ENCODE measurements around the gene RIMS3.

GRCh38 chr1:40583980-40584379 is 81.5 kb downstream of the RIMS3 start:
- TF ChIP-seq, protein P1, sequence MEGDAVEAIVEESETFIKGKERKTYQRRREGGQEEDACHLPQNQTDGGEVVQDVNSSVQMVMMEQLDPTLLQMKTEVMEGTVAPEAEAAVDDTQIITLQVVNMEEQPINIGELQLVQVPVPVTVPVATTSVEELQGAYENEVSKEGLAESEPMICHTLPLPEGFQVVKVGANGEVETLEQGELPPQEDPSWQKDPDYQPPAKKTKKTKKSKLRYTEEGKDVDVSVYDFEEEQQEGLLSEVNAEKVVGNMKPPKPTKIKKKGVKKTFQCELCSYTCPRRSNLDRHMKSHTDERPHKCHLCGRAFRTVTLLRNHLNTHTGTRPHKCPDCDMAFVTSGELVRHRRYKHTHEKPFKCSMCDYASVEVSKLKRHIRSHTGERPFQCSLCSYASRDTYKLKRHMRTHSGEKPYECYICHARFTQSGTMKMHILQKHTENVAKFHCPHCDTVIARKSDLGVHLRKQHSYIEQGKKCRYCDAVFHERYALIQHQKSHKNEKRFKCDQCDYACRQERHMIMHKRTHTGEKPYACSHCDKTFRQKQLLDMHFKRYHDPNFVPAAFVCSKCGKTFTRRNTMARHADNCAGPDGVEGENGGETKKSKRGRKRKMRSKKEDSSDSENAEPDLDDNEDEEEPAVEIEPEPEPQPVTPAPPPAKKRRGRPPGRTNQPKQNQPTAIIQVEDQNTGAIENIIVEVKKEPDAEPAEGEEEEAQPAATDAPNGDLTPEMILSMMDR (IDR thresholded peaks at IDR 0.05; ENCODE audit: low read length): no peak
- TF ChIP-seq EZH2 (IDR thresholded peaks at IDR 0.05; ENCODE audit: borderline replicate concordance, low read length): no peak
